A673 (cell line): ENCODE data around the gene C2orf72.

Experiments used
- CTCF ChIP-seq: fragments of 300-800, 200-600 bp; sonication (generic); conservative IDR thresholded peaks from 2 replicates; pipeline ENCODE4 v1.5.1; 2017; ENCODE audit warnings: low read depth, mild to moderate bottlenecking, antibody characterized with exemption, low read length, moderate library complexity, mixed read lengths
- EZH2 ChIP-seq: fragments of 200-600 bp; sonication (generic); IDR thresholded peaks from 2 replicates; pipeline ENCODE4 v1.6.1; 2017; ENCODE audit warnings: borderline replicate concordance, low read depth, mild to moderate bottlenecking, mixed read lengths, antibody characterized with exemption, low read length; ENCODE audit not compliant: poor library complexity, severe bottlenecking

GRCh38 chr2:231041061-231041689 lies 3.9 kb downstream of the C2orf72 start:
- no peak for TF ChIP-seq CTCF
- TF ChIP-seq EZH2: no peak
